ENCODE results near the gene SLC17A5.

DNA sequence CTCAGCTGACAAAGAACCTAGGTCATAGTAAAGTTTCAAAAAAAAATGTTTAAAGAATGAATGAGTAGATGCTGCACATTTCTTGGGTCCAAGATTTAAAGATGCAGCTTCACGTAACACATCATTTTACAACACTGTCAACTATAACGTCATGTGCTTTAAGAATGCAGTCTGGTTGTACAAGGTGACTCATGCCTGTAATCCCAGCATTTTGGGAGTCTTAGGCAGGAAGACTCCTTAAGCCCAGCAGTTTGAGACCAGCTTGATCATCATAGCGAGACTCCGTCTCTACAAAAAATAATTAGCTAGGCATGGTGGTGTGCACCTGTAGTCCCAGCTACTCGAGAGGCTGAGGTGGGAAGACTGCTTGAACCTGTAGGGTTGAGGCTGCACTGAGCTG is 21.9 kb downstream of the SLC17A5 start:
- TF ChIP-seq EZH2 (optimal IDR thresholded peaks at IDR 0.05; ENCODE audit: low read depth, low read length) (no peak), EZH2phosphoT487 (IDR thresholded peaks at IDR 0.05; ENCODE audit: low read length) (no peak)
- TF ChIP-seq, protein P1, sequence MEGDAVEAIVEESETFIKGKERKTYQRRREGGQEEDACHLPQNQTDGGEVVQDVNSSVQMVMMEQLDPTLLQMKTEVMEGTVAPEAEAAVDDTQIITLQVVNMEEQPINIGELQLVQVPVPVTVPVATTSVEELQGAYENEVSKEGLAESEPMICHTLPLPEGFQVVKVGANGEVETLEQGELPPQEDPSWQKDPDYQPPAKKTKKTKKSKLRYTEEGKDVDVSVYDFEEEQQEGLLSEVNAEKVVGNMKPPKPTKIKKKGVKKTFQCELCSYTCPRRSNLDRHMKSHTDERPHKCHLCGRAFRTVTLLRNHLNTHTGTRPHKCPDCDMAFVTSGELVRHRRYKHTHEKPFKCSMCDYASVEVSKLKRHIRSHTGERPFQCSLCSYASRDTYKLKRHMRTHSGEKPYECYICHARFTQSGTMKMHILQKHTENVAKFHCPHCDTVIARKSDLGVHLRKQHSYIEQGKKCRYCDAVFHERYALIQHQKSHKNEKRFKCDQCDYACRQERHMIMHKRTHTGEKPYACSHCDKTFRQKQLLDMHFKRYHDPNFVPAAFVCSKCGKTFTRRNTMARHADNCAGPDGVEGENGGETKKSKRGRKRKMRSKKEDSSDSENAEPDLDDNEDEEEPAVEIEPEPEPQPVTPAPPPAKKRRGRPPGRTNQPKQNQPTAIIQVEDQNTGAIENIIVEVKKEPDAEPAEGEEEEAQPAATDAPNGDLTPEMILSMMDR (IDR thresholded peaks at IDR 0.05; ENCODE audit: low read length): no peak

Measured in MM.1S (cell line).